ENCODE data around the gene SOX9.

Gene SOX9

DNA sequence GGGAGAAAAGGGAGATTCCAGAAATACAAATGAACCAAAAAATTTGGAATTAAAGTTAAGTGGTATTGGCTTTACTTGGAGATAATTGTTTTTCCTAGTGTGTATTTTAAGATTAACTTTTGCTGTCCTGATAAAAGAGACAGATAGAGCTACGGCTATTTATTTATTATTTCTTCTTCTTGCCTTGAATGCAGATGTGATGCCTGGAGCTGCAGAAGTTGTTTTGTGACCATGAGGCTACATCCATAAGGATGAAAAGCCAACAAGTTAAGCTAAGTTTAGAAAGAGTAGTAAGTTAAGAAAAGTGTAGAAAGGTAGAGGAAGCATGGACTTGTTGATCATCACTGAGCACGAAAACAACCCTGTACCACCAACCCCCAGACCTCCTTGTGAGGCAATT is 41.7 kb downstream of the SOX9 start:
- no peak for DNase-seq (ENCODE audit: low read depth)

DNA sequence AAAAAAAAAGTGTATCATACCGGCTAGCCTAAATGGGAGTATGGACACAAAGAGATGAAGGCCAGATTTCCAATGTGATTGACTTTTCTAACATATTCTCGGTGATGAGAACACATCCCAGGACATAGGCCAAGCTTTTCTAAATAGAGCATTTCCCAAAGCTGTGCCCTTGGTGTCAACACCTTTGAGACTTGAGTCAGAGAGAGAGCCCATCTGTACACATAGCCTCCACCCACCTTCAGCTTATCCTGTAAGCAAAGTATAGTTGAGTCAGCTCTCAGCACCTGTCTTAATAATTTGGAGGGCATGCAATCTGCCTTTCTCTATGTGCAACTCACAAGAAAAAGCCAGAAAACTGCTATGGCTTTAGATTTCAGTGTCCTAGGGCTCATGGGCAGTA is 42.7 kb downstream of the SOX9 start:
- DNase-seq (ENCODE audit: low read depth): no peak

DNA sequence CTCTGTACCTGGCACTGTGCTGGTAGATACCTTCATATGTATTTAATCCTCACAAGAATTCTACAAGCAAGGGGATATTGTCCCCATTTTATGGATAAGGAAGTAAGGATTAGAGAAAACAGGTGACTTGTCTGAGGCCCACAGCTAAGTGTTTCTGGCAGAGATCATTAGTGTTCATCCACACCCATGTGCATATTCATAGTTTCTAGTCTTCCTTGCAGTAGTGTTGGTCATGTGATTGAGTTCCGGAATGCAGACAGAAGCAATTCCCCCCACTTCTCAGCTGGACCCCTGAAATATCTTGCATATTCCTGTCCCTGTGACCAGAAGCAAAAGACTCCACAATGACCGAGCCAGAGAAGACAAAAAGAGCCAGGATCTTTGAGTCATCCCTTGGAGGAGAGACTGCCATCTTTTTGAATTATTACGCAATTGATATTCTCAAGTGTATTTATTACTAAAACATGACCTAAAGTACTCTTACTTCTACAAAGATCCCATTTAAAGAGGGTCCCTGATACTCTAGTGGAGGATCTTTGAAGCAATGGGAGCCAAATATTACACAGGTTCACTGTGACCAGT is 43.4 kb downstream of the SOX9 start:
- DNase-seq (ENCODE audit: low read depth): no peak

DNA sequence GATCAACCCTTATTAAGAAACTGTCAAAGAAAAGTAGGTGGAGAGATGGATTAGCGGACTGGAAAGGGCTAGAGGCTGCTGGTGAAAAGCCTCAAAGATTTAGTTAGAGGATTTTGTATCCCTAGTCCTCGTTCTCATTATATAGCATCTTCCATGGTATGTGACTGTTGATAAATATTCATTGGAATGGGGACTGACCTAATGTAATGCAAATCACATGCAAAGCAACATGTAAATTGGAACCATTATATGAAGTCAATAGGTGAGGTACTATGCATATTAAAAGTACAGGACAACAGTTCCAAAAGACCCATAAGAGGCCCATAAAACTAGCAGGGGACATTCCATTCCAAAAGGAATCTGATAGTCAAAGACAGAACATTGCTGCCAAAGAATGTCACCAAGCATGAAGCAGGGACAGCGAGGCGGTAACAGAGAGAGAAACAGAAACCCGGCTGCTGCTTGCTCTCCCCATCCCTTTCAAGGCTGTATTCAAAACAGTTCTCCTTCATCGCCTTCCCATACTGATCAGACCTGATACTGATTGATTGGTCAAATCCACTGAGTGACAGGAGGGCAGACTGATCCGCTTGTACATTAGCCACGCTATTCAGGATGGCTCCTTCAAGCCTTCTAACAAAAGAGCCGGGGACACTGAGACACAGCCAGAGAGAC is 44.5 kb downstream of the SOX9 start:
- no peak for DNase-seq (ENCODE audit: low read depth)

GRCh38 chr17:72165867-72166439 is 45.1 kb downstream of the SOX9 start:
- no peak for DNase-seq (ENCODE audit: low read depth)

GRCh38 chr17:72167593-72167992 is 46.8 kb downstream of the SOX9 start:
- DNase-seq (ENCODE audit: low read depth): no peak

DNA sequence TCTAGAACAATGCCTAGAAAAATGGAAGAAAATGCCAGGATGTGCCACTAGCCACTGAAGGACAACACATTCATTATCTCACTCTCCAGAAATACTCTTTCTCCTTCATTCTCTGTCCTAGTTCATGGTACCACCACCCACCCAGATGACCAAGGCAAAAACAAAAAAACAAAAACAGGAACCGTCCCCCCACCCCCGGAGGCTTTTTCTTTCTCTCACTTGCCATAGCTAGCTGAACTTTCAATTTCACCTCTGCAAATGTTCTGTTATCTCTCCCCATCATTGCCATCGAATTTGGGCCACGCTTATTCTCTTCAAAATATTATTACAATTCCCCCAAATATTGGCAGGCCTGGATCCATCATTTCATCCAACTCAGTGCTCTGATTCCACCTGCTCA is 49.0 kb downstream of the SOX9 start:
- DNase-seq (ENCODE audit: low read depth): no peak

GRCh38 chr17:72171703-72172667 is 51.2 kb downstream of the SOX9 start:
- no peak for DNase-seq (ENCODE audit: low read depth)

- no peak for DNase-seq (ENCODE audit: low read depth)
Measured at GRCh38 chr17:72173499-72174116, 52.8 kb downstream of the SOX9 start.

DNA sequence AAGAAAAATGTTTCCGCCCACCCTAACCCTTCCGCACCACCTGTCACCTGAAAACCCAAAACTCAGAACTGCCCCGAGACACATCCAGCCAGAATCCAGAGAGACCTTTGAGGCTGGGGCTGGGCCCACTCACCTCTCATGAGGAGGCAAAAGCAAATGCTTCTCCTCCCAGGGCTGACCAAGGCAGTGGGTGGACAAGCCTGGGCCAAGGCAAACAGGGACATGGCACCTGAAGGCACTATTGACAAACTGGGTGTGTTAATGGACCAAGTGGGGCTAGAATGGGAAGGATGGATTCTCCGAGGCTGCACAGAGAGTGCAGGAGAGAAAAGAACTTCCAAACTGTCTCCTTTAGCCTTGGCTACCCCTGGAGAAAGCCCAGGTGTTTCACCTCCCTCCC is 54.4 kb downstream of the SOX9 start:
- DNase-seq (ENCODE audit: low read depth): no peak
